ENCODE measurements around the gene TMEM62. TPM values are rescaled to one million over a fixed set of nuclear protein-coding genes. Genes with fewer than 3 reads are reported as not detected.

TMEM62 gene
- total and polyA plus RNA-seq, 9 of the 15 experiments (the other 6 are each of a cell fraction or from before 2014, with no cell fraction given) = 4.4 to 16.6 (median 11.1) TPM

DNA sequence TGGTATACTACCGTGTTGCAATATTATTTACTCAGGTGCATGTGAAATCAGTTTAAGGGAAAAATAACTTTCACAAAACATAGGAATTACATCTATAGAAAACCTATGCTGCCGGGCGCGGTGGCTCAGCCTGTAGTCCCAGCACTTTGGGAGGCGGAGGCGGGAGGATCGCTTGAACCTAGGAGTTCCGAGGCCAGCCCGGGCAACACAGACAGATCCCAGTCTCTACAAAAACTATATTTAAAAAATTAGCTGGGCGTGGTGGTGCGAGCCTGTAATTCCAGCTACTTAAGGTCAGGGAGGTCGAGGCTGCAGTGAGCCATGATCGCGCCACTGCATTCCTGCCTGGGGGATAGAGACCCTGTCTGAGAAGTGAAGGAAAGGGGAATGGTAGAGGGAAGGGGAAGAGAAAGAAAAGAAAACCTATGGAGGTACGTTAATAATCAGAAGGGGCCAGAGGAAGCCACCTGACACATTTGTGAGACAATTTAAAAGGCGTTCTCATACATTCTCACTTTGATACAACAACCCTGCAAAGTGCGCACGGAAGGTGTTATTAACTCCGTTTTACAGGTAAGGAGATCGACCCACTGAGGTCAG lies 456 bp upstream of the TMEM62 start (continued):
- TF ChIP-seq, protein P1, sequence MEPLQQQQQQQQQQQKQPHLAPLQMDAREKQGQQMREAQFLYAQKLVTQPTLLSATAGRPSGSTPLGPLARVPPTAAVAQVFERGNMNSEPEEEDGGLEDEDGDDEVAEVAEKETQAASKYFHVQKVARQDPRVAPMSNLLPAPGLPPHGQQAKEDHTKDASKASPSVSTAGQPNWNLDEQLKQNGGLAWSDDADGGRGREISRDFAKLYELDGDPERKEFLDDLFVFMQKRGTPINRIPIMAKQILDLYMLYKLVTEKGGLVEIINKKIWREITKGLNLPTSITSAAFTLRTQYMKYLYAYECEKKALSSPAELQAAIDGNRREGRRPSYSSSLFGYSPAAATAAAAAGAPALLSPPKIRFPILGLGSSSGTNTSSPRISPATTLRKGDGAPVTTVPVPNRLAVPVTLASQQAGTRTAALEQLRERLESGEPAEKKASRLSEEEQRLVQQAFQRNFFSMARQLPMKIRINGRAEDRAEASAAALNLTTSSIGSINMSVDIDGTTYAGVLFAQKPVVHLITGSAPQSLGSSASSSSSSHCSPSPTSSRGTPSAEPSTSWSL (CRISPR knock-in tag; IDR thresholded peaks at IDR 0.05; ENCODE audit: borderline replicate concordance) = no peak
- no peak for TF ChIP-seq CXXC5 (CRISPR knock-in tag; IDR thresholded peaks at IDR 0.05)
- no peak for TF ChIP-seq FOXK1 (CRISPR knock-in tag; IDR thresholded peaks at IDR 0.05; ENCODE audit: borderline replicate concordance)
- TF ChIP-seq ZKSCAN8 (CRISPR knock-in tag; IDR thresholded peaks at IDR 0.05) = no peak
- TF ChIP-seq MAZ (CRISPR knock-in tag; conservative IDR thresholded peaks at IDR 0.05 in 1 of 2, IDR thresholded peaks at IDR 0.05 in 1 of 2) = no peak
- TF ChIP-seq ZNF764 (CRISPR knock-in tag; IDR thresholded peaks at IDR 0.05; ENCODE audit: low read depth) = no peak
- TF ChIP-seq, protein P2, sequence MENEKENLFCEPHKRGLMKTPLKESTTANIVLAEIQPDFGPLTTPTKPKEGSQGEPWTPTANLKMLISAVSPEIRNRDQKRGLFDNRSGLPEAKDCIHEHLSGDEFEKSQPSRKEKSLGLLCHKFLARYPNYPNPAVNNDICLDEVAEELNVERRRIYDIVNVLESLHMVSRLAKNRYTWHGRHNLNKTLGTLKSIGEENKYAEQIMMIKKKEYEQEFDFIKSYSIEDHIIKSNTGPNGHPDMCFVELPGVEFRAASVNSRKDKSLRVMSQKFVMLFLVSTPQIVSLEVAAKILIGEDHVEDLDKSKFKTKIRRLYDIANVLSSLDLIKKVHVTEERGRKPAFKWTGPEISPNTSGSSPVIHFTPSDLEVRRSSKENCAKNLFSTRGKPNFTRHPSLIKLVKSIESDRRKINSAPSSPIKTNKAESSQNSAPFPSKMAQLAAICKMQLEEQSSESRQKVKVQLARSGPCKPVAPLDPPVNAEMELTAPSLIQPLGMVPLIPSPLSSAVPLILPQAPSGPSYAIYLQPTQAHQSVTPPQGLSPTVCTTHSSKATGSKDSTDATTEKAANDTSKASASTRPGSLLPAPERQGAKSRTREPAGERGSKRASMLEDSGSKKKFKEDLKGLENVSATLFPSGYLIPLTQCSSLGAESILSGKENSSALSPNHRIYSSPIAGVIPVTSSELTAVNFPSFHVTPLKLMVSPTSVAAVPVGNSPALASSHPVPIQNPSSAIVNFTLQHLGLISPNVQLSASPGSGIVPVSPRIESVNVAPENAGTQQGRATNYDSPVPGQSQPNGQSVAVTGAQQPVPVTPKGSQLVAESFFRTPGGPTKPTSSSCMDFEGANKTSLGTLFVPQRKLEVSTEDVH (IDR thresholded peaks at IDR 0.05; ENCODE audit: low read depth, partially characterized antibody) = no peak
- TF ChIP-seq NR2F6 (CRISPR knock-in tag; IDR thresholded peaks at IDR 0.05) = no peak
- TF ChIP-seq CBX1 (IDR thresholded peaks at IDR 0.05; ENCODE audit: low read depth) = no peak
- no peak for TF ChIP-seq ZNF76 (CRISPR knock-in tag; IDR thresholded peaks at IDR 0.05; ENCODE audit: borderline replicate concordance)
- no peak for TF ChIP-seq SETDB1 (IDR thresholded peaks at IDR 0.05; ENCODE audit: low read length)
- TF ChIP-seq, protein P3, sequence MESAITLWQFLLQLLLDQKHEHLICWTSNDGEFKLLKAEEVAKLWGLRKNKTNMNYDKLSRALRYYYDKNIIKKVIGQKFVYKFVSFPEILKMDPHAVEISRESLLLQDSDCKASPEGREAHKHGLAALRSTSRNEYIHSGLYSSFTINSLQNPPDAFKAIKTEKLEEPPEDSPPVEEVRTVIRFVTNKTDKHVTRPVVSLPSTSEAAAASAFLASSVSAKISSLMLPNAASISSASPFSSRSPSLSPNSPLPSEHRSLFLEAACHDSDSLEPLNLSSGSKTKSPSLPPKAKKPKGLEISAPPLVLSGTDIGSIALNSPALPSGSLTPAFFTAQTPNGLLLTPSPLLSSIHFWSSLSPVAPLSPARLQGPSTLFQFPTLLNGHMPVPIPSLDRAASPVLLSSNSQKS (CRISPR knock-in tag; IDR thresholded peaks at IDR 0.05) = no peak
- no peak for TF ChIP-seq SRSF3 (IDR thresholded peaks at IDR 0.05; ENCODE audit: insufficient read depth, low read length)
- TF ChIP-seq, protein P4, sequence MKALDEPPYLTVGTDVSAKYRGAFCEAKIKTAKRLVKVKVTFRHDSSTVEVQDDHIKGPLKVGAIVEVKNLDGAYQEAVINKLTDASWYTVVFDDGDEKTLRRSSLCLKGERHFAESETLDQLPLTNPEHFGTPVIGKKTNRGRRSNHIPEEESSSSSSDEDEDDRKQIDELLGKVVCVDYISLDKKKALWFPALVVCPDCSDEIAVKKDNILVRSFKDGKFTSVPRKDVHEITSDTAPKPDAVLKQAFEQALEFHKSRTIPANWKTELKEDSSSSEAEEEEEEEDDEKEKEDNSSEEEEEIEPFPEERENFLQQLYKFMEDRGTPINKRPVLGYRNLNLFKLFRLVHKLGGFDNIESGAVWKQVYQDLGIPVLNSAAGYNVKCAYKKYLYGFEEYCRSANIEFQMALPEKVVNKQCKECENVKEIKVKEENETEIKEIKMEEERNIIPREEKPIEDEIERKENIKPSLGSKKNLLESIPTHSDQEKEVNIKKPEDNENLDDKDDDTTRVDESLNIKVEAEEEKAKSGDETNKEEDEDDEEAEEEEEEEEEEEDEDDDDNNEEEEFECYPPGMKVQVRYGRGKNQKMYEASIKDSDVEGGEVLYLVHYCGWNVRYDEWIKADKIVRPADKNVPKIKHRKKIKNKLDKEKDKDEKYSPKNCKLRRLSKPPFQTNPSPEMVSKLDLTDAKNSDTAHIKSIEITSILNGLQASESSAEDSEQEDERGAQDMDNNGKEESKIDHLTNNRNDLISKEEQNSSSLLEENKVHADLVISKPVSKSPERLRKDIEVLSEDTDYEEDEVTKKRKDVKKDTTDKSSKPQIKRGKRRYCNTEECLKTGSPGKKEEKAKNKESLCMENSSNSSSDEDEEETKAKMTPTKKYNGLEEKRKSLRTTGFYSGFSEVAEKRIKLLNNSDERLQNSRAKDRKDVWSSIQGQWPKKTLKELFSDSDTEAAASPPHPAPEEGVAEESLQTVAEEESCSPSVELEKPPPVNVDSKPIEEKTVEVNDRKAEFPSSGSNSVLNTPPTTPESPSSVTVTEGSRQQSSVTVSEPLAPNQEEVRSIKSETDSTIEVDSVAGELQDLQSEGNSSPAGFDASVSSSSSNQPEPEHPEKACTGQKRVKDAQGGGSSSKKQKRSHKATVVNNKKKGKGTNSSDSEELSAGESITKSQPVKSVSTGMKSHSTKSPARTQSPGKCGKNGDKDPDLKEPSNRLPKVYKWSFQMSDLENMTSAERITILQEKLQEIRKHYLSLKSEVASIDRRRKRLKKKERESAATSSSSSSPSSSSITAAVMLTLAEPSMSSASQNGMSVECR (CRISPR knock-in tag; IDR thresholded peaks at IDR 0.05) = no peak
- no peak for TF ChIP-seq ZKSCAN3 (CRISPR knock-in tag; IDR thresholded peaks at IDR 0.05)
- TF ChIP-seq XRCC3 (IDR thresholded peaks at IDR 0.05) = no peak

All from K562 (cell line).